ENCODE results near the gene PTPN23. TPM values are rescaled to one million over a fixed set of nuclear protein-coding genes. Genes with fewer than 3 reads are reported as not detected.
A peak's percentile ranks its signal among the peaks of the same experiment; 100 is the strongest.

PTPN23 gene
- total and polyA plus RNA-seq, 2 experiments from 2014 or later: 11.9 to 20.5 TPM

DNA sequence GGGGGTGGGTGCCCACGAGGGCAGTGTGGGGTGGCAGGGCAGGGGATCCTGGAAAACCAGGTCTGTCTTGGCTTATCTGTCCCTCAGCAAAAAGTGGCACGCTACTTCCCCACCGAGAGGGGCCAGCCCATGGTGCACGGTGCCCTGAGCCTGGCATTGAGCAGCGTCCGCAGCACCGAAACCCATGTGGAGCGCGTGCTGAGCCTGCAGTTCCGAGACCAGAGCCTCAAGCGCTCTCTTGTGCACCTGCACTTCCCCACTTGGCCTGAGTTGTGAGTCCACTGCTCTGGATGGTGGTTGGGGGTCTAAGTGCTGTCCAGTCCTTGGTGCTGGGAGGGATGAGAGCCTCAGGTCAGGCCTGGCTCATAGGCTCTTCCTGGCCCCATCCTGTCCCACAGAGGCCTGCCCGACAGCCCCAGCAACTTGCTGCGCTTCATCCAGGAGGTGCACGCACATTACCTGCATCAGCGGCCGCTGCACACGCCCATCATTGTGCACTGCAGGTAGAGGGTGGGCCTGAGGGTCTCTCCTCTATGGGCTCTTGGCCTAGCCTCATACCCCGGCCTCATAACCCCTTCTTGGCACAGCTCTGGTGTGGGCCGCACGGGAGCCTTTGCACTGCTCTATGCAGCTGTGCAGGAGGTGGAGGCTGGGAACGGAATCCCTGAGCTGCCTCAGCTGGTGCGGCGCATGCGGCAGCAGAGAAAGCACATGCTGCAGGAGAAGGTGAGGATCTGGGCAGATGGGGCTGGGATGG is 31.1 kb downstream of the PTPN23 start:
- Histone ChIP-seq H4K20me1 (ENCODE audit: insufficient read depth, poor library complexity, severe bottlenecking) (no peaks in the 10 kb centered on the region), H3K9me2 (replicated peaks; ENCODE audit: insufficient read depth) (no peaks in the 10 kb centered on the region), H3K27ac (no peak overlapping the region), H3K79me2 (no peaks in the 10 kb centered on the region), H2AFZ (no peak overlapping the region), H3K27me3 (no peaks in the 10 kb centered on the region), H3K4me2 (no peak overlapping the region), H3K9me3 (ENCODE audit: low read depth) (no peaks in the 10 kb centered on the region), H3K4me1 (ENCODE audit: insufficient read depth) (no peaks in the 10 kb centered on the region), H3K36me3 (replicated peaks; ENCODE audit: insufficient read depth, low read depth) (no peaks in the 10 kb centered on the region), H3K4me3 (no peak overlapping the region)
- no peak for TF ChIP-seq EZH2 (IDR thresholded peaks at IDR 0.05; ENCODE audit: borderline replicate concordance)
- no peak for TF ChIP-seq EZH2phosphoT487 (IDR thresholded peaks at IDR 0.05; ENCODE audit: low read depth, severe bottlenecking, unreplicated experiment)
- TF ChIP-seq, protein P1, sequence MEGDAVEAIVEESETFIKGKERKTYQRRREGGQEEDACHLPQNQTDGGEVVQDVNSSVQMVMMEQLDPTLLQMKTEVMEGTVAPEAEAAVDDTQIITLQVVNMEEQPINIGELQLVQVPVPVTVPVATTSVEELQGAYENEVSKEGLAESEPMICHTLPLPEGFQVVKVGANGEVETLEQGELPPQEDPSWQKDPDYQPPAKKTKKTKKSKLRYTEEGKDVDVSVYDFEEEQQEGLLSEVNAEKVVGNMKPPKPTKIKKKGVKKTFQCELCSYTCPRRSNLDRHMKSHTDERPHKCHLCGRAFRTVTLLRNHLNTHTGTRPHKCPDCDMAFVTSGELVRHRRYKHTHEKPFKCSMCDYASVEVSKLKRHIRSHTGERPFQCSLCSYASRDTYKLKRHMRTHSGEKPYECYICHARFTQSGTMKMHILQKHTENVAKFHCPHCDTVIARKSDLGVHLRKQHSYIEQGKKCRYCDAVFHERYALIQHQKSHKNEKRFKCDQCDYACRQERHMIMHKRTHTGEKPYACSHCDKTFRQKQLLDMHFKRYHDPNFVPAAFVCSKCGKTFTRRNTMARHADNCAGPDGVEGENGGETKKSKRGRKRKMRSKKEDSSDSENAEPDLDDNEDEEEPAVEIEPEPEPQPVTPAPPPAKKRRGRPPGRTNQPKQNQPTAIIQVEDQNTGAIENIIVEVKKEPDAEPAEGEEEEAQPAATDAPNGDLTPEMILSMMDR (IDR thresholded peaks at IDR 0.05; ENCODE audit: poor library complexity): no peak
- 98% methylated on average over 23 of the region's 24 CpGs for WGBS (ENCODE audit: low lambda C conversion rate, missing lambda C conversion rate)
- DNase-seq (ENCODE audit: low spot score): no peak

DNA sequence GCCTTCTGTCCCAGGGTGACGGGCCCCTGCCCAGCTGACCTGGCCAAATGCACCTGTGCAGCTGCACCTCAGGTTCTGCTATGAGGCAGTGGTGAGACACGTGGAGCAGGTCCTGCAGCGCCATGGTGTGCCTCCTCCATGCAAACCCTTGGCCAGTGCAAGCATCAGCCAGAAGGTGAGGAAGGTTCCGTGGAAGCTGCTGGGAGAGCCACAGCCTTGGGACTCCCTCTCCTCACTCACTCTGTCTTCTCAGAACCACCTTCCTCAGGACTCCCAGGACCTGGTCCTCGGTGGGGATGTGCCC is 31.6 kb downstream of the PTPN23 start:
- H3K27me3 ChIP-seq: no peaks in the 10 kb centered on the region
- no peaks in the 10 kb centered on the region for H4K20me1 ChIP-seq (ENCODE audit: insufficient read depth, poor library complexity, severe bottlenecking)
- H3K9me3 ChIP-seq (ENCODE audit: low read depth): no peaks in the 10 kb centered on the region
- no peak overlapping the region for H3K4me2 ChIP-seq
- no peak for DNase-seq (ENCODE audit: low spot score)
- no peak overlapping the region for H2AFZ ChIP-seq
- no peak overlapping the region for H3K4me3 ChIP-seq
- H3K4me1 ChIP-seq (ENCODE audit: insufficient read depth): no peaks in the 10 kb centered on the region
- no peak overlapping the region for H3K27ac ChIP-seq
- H3K9me2 ChIP-seq (replicated peaks; ENCODE audit: insufficient read depth): no peaks in the 10 kb centered on the region
- TF ChIP-seq EZH2phosphoT487 (IDR thresholded peaks at IDR 0.05; ENCODE audit: low read depth, severe bottlenecking, unreplicated experiment) (no peak), EZH2 (IDR thresholded peaks at IDR 0.05; ENCODE audit: borderline replicate concordance) (no peak)
- TF ChIP-seq, protein P1 (IDR thresholded peaks at IDR 0.05; ENCODE audit: poor library complexity): no peak
- 91% methylated on average over 5 of the region's 5 CpGs for WGBS (ENCODE audit: low lambda C conversion rate, missing lambda C conversion rate)
- no peaks in the 10 kb centered on the region for H3K36me3 ChIP-seq (replicated peaks; ENCODE audit: insufficient read depth, low read depth)
- no peaks in the 10 kb centered on the region for H3K79me2 ChIP-seq

DNA sequence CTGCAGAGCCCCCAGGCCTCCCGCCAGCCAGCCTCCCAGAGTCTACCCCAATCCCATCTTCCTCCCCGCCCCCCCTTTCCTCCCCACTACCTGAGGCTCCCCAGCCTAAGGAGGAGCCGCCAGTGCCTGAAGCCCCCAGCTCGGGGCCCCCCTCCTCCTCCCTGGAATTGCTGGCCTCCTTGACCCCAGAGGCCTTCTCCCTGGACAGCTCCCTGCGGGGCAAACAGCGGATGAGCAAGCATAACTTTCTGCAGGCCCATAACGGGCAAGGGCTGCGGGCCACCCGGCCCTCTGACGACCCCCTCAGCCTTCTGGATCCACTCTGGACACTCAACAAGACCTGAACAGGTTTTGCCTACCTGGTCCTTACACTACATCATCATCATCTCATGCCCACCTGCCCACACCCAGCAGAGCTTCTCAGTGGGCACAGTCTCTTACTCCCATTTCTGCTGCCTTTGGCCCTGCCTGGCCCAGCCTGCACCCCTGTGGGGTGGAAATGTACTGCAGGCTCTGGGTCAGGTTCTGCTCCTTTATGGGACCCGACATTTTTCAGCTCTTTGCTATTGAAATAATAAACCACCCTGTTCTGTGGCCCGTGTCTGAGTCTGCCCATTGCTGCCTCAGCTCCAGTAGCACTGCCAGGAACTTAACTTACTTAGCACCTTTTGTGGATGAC is 32.2 kb downstream of the PTPN23 start:
- 85% methylated on average over 12 of the region's 12 CpGs for WGBS (ENCODE audit: low lambda C conversion rate, missing lambda C conversion rate)
- Histone ChIP-seq H3K79me2 (no peaks in the 10 kb centered on the region), H3K27me3 (no peaks in the 10 kb centered on the region), H2AFZ (no peak overlapping the region), H3K27ac (no peak overlapping the region), H3K4me2 (no peak overlapping the region), H3K9me3 (ENCODE audit: low read depth) (no peaks in the 10 kb centered on the region), H3K4me1 (ENCODE audit: insufficient read depth) (no peaks in the 10 kb centered on the region), H3K9me2 (replicated peaks; ENCODE audit: insufficient read depth) (no peaks in the 10 kb centered on the region), H3K4me3 (no peak overlapping the region), H3K36me3 (replicated peaks; ENCODE audit: insufficient read depth, low read depth) (no peaks in the 10 kb centered on the region), H4K20me1 (ENCODE audit: insufficient read depth, poor library complexity, severe bottlenecking) (no peaks in the 10 kb centered on the region)
- no peak for DNase-seq (ENCODE audit: low spot score)
- no peak for TF ChIP-seq EZH2 (IDR thresholded peaks at IDR 0.05; ENCODE audit: borderline replicate concordance)

DNA sequence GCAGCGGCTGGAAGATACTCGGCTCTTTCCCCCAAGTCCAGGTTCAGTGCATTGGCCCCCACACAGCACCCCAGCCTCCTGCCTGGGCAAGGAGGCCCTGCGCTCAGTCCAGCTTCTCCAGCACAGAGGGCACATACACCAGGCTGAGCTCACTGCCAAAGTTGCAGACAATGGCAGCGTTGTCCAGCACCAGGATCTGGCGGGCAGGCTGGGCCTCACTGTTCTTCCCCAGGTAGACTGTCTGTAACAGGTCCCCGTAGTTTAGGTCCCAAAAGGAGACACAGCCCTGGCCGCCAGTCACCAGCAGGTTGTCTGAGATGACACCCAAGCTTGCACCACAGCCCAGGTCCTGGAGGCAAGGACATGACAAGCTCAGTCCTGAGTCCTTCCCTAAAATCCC is 32.9 kb downstream of the PTPN23 start:
- Histone ChIP-seq H3K79me2 (no peaks in the 10 kb centered on the region), H3K4me3 (no peak overlapping the region), H3K4me2 (no peak overlapping the region), H3K36me3 (replicated peaks; ENCODE audit: insufficient read depth, low read depth) (no peaks in the 10 kb centered on the region), H3K9me2 (replicated peaks; ENCODE audit: insufficient read depth) (no peaks in the 10 kb centered on the region), H3K27me3 (no peaks in the 10 kb centered on the region), H3K4me1 (ENCODE audit: insufficient read depth) (no peaks in the 10 kb centered on the region), H2AFZ (no peak overlapping the region), H4K20me1 (ENCODE audit: insufficient read depth, poor library complexity, severe bottlenecking) (no peaks in the 10 kb centered on the region), H3K9me3 (ENCODE audit: low read depth) (no peaks in the 10 kb centered on the region), H3K27ac (peak overlapping the region; percentile 48)
- no peak for DNase-seq (ENCODE audit: low spot score)
- TF ChIP-seq, protein P1 (IDR thresholded peaks at IDR 0.05; ENCODE audit: poor library complexity): no peak
- TF ChIP-seq EZH2phosphoT487 (IDR thresholded peaks at IDR 0.05; ENCODE audit: low read depth, severe bottlenecking, unreplicated experiment): no peak
- no peak for TF ChIP-seq EZH2 (IDR thresholded peaks at IDR 0.05; ENCODE audit: borderline replicate concordance)
- WGBS (ENCODE audit: low lambda C conversion rate, missing lambda C conversion rate): 95% methylated on average over 7 of the region's 7 CpGs
